ENCODE measurements around the gene LMO1. TPM values are rescaled to one million over a fixed set of nuclear protein-coding genes. Genes with fewer than 3 reads are reported as not detected.
A peak's percentile ranks its signal among the peaks of the same experiment; 100 is the strongest.

The LMO1 gene
- total RNA-seq = 2.0 TPM

DNA sequence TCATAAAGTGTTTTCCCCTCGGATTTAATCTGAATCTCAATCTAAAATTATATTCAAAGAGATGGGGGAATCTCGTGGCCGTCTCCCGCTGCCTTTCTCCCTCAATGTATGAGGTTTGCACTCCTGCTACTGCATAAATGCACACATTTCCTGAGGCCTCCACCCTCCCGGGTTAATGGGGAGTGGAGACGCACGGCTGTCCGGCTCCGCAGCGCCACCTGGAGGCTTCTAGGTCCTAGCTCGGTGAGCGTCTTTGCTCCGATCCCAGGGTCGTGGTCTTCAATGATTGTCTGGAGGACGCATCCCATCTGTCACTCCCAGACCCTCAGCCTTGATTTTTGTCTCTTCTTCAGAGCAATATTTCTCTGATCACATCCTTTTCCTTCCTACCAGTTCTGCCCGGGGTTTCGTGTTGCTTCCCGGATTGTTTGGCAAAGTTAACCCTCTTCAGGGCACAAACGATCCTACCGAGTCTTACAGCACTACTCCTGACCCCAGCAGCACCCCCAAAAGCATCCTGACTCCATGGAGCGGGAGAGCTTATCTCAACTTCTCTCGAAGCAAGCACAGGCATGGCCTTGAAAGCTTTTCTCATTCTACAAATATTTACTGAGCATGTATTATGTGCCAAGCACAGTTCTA, at the start of gene LMO1:
TSS of gene LMO1 (minus strand) at position 110 of the 642 bp plus-strand sequence. CDS start 516 bp downstream, outside the sequence.
- peak; percentile 86 to 87 for DNase-seq (ENCODE audit: low spot score in 2 of 2)
- FAIRE-seq = no peak

DNA sequence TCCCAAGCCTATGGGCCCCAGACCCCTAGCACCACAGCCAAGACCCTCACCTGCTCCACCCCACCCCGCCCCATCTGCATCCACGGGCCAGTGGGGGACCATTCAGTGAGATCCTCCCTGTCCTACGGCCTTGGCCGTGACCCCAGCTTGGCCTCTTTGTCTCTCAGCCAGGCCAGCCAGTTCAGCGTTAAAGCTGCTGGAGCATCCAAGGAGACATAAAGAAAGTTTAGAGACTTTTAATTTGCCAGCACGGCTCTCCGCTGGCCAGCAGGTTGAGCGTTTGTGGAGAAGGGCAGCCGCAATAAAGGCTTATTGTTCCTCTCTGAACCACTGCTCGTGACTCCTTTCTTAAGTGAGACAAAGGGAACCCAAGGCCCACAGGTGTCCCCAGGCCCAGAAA, 49.3 kb upstream of the LMO1 start:
- FAIRE-seq = no peak
- no peak for DNase-seq (ENCODE audit: low spot score in 2 of 2)

DNA sequence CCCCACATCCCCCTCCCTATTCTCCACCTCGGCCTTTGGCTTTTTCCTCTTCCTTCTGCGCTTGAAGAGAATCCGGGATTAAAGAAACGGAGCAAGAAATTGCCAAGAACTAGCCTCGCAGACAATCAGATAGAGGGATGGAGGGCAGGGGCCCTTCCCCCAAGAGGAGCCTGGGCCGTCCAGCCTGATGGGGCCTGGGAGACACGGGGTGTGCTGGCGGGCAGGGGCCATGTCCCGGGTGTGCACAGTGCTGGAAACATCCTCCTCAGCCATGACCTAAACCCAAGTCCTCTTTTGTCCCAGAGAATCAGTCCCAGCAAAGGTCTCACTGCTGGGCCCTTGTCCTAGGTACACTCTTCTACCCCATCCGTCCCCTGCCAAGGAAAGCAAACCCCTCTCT, 47.7 kb upstream of the LMO1 start:
- DNase-seq (ENCODE audit: low spot score in 2 of 2) = no peak
- no peak for FAIRE-seq

DNA sequence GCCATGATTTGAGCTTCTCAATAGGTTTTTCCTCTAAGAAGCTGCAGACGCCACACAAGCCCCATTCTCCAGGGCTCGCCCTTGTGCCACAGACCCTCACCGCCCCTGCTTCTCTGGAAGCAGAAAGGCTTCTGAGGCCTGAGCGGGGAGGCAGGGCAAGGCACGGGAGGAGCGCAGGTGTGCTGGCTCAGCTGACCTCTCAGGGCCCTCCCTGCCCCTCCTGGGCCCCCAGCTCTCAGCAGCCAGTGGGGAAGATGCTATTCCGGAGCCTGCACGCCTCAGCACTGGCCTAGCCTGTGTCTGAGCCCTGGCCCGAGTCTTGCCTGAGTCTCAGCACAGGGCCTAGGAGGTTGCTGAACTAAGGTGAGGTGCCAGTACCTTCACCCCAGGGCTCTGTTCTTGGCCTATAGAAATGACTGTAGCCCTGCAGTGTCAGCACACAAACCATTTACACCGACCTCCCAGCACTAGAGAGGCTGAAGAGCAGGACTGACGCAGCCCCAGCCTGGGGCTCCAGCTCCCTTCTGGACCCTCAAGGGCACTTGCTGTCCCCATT, 47.1 kb upstream of the LMO1 start:
- DNase-seq (ENCODE audit: low spot score in 2 of 2) = no peak
- no peak for FAIRE-seq

DNA sequence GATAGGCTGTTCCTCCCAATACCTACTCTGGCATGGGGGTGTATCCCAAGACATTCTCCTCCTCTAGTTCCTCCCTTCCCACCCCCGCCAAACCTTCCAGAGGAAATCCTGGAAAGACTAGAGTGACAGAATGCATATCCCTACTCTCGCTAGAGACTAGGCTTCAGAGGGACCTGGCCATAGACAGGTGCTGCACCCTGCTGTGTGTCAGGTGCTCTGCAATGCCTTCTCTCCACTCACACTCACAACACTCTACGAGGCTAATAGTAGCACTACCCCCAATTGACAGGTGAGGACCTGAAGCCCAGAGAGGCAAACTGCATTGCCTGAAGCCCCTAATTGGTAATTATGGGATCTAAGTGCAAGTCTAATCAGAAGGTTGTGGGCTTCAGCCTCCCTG, 46.2 kb upstream of the LMO1 start:
- FAIRE-seq (no peak), DNase-seq (ENCODE audit: low spot score in 2 of 2) (no peak)

DNA sequence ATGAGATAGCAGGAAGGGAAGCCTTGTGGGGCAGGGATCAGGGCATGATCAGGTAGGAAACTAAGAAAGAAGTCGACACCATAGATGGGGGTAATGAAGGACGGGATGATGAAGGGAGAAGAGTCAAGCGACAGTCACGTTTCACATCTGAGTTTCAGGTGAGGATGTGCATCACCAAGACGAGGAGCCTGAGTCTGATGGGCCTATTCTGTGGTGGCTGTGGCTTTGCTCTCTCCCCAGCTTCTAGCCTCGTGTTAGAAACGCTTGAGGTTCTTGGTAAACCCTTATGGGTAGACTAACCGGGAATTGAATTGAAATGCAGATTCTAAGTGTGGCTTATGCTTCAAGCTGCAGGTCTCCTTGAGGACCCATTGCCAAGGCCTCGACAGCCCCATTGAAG, 45.6 kb upstream of the LMO1 start:
- FAIRE-seq (no peak), DNase-seq (ENCODE audit: low spot score in 2 of 2) (no peak)

DNA sequence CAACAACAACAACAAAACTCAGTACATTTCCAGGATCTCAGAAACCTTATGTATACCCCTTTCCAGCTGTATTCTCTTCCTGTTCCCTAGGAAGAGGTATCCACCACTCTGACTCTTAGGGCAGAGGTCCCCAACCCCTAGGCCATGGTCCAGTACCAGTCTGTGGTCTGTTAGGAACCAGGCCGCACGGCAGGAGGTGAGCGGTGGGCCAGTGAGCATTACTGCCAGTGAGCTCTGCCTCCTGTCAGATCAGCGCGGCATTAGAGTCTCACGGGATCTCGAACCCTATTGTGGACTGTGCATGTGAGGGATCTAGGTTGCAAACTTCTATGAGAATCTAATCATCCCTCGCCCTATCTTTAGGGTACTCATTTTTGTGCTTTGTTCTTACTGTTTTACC, 43.9 kb upstream of the LMO1 start:
- no peak for FAIRE-seq
- no peak for DNase-seq (ENCODE audit: low spot score in 2 of 2)

DNA sequence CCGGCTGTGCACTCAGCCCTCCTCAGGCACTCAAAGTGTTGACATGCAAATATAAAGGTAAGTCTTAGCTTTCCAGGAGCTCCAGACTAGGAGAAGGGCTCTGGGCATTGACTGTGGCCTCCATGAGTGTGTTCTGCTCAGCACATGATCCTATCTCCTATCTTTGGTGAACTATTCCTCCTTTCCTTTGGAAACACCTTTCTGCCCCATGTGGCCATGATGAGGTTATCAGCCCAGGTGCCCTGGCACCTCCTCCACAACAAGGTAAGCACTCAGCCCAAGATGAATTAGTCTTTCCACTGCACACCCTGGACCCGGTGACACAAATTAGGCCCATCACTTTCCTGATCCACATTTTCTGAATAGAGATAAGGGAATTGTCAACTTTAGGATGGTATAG, 37.9 kb upstream of the LMO1 start:
- no peak for DNase-seq (ENCODE audit: low spot score in 2 of 2)
- no peak for FAIRE-seq

DNA sequence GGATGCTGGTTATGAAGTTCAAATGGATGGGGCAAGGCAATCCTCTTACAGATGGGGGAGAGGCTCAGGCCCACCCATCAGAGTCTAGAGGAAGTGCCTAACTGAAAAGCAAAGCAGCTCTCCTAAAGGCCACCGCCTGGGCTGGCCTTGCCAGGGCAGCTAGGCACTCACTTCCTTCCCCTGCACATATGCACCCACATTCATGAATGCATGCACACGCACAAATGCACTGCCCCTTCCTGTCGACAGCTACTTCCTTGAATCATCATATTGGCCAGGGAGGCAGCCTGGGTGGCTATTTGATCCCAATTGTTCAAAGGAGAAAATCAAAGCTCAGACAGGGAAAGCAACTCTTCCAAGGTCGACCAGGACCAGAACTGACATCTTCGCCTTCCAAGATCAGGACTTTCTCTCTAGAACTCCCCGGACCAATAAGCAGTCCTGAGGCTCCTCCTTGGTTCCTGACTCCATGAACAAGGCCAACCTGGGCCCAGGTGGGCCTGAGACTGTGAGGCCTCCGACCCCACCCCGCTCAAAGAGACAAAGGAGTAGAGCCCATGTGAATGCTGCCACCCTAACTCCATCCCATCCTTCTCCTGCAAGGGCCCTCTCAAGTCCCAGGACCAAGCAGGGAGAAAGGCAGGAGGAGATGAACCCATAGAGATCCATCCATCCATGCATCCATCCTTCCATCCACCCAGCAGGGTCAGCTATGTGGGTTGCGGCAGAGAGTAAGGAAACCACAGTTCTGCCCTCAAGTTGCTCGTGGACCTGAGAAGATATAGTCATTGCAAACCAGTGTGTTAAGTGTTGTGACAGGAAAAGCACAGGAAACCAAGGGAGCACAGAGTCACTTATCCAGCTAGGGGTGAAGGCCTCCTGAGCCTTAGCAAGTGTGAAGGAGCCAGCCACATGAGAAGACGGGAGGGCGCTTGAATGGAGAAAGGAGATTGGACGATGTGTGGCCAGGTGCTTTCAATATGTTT, 35.4 kb upstream of the LMO1 start:
- no peak for DNase-seq (ENCODE audit: low spot score in 2 of 2)
- no peak for FAIRE-seq

DNA sequence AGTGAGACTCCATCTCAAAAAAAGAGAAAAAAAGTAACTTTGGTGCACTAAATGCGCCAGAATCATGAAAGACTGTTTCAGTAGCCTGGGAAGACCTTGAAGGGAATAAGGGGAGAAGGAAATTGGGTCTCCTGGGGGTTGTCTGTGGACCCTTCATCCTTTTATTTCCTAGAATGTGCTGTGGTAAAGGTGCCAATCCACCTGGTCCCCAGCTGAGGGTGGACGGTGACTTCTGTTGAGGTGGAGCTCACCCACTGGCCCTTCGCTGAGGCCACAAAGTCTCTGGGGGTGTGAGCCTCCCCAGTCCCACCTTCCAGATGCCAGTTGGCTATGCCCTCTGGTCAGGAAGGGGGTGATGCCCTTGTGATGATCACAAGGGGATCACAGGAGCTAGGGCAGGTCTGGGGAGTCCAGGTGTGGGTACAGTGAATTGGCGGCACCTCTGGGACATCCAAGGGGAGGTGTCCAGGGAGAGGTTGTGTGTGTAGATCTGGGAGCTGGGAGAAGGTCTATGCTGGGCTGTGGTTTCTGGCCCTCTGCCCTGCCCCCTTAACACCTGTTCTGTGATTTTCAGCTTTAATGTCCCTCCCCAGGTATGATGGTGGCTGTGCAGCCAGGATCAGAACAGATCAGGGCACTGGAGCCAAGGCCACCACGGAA, 34.2 kb upstream of the LMO1 start:
- no peak for FAIRE-seq

DNA sequence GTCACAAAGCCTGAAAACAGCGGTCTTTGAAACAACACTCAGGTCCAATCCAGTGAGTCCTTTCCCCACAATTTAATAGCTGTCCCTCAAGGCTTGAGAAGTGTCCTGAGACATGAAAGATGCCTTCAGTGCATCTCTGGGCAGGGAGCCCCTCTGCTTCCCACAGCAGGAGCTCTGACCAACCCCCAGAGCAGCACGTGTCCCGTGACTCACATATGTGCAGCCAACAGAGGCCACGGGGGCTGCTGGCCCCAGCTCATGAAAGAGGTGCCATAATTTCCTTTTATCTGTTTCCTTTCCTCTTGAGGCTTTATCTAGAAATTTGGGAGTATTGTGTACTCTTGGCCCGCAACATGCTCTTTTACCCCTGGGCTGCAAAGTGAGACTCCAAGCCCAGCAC, 33.2 kb upstream of the LMO1 start:
- no peak for DNase-seq (ENCODE audit: low spot score in 2 of 2)
- no peak for FAIRE-seq

More for the DNA sequence above, 34.2 kb upstream of the LMO1 start:
- DNase-seq (ENCODE audit: low spot score in 2 of 2) = no peak

DNA sequence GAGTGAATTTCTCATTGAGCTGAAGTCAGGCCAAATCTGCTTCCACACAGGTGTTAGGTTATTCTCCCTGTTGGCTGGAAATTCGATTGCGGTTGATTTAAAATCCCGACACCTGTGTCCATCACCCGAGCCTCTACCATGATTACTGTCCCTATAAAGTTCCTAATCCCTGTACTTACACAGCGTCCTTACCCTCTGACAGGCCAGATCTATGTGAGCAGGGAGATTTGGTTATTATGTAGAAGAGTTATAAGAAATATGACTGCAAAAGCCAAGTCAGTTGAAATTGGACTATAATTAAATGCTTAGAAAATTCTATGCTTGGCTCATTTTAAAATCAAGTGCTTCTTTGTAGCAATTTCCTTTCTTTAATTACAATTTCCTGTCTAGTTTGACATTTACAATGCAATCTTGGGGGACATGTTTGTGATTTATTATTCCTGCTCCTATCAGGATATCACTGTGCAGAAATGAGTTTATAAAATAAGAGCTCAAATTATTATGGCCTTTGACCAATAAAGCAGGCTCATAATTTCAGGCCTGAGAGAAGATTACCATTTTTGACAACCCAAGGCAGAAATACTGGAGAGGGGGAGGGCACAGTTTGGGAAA, 32.5 kb upstream of the LMO1 start:
- FAIRE-seq = no peak
- no peak for DNase-seq (ENCODE audit: low spot score in 2 of 2)

DNA sequence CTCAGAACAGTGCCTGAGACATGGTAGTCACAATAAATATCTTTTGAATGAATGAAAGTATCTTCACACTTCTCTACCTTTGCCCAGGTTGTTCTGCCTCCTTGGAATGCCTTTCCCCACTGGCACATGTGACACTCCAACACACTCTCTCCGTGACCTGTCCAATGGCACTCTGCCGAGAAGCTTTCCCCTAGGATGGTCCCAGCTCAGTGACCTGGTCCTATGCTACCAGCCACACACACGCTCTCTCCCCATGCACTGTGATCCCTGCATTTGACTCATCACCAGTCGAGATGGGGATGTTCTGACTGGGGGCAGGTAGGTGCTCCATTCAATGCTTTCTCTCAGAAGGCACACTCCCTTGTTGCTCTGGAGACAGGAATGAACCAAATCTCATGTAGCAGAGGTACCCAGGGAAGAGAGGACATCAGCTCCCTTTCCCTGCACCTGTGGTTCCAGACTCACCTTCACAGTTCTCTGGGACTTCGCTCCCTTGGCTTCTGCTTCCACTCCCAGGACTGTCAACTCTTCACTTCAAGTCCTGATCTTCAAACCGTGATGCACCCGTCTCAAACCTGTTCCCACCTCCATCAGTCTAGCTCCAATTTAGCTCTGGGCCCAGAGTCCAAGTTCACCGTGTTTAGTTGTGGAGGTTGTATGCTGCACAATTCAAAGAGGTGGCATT, 30.7 kb upstream of the LMO1 start:
- DNase-seq (ENCODE audit: low spot score in 2 of 2) = no peak
- no peak for FAIRE-seq

DNA sequence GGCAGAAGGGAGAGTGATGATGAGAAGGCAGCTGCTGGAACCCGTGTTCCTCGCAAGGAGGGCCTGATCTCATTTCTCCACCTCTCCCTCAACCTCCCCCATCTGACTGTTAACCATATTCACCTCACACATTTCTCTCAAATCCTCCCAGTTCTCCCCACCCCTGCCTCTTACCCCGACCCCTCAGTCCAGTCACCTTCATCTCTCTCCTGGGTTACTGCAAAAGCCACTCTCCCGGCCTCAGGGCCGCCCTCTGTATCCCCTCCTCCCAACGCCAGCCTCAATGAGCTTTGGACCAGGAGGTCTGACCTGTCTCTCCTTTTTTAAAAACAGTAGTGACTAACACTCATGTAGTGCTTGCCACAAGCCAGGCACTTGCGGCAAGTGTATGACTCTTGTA, 29.5 kb upstream of the LMO1 start:
- DNase-seq (ENCODE audit: low spot score in 2 of 2) = no peak

DNA sequence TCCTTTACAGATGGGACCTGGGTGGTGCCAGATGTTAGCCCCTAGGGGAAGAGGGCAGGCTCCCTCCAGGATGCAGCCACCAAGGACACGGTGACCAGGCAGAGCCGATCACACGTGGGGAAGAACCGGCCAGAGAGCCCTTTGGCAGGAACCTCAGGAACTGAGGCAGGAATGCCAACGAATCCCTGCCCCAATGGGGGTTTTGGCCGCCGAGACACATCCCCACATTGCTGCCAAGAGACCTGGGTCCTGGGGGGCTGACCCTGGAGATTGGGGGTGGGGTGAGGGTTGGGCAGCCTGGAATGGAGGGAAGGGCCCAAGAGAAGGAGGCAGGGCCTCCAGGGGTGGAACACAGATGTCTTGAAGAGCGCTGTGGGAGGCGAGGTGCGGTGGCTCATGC, 28.7 kb upstream of the LMO1 start:
- FAIRE-seq = no peak
- DNase-seq (ENCODE audit: low spot score in 2 of 2) = no peak

More for the DNA sequence above, 29.5 kb upstream of the LMO1 start:
- FAIRE-seq = no peak

DNA sequence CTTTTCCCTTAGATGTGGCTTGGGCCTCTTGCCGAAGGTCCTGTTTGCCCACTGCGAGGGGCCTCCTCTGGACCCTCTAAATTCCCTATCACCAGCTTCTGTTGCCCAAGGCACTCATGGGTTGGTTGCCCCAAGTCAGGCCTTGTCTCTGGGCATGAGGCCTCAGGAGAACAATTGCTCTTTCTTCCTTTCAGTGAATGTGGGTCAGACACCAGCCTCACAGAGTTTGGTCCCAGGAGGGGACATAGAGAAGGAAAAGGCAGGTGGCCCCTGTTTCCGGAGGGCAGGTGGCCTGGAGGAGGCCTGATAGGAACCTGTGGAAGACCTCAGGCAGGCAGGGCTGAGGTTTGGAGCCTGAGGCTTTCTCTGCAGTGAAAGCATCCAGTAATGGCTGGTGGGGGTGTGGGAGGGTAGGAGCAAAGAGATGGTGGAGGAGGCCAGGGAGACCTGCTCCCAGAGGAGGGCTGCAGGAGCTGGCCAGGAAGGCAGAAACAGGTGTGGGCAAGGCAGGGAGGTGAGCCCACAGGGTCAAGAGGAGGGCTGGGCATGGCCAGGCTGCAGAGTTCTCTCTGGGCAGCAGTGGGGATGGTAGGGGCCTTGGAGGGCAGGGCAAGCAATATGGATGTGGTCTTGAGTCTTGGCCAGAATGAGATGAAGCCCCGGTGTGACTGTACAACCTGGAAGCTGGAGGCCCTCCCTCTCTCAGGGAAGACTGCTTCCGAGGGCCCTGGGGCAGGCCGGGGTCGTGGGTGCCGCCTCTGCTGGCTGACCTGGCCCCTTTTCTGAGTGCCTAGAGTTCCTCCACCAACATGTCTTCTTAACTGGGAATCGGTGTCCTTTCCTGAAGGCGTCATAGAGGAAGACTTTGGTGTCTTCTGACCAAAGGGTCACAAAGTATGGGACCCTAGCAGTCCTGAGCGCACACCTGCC, 28.0 kb upstream of the LMO1 start:
- FAIRE-seq (no peak), DNase-seq (ENCODE audit: low spot score in 2 of 2) (no peak)

DNA sequence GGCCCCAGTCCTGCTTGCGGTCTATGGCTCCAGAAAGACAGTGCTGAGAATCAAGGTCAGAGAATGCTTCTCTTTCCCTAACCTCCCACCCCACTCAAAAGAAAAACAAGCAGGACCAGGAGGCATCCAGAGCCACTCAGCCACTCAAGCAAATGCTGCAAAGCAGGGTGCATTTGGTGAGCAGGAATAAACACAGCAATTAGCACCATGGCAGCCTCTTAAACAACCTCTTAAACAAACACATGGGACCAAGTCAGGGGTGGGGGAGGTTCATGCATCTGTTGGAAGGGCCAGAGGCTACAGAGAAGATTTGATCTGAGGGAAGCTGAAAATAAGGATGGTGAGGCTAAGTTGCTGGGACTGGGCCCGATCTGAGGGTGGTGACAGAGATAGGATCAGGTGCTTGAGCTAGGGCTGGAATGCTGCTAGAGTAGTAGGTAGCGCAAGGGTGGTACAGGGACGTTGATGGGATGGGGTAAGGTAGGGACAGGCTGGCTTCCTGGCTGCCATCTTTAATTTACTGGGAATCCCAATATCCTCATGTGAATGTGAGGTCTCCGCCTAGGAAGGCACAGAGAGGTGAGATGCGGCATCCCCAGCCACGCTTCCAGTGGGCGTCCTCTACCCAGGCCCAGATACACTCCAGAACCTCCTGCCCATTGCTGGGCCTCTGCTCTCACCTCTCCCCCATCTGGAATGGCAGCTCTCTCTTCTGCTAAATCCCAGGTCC, 26.6 kb upstream of the LMO1 start:
- no peak for FAIRE-seq
- no peak for DNase-seq (ENCODE audit: low spot score in 2 of 2)

DNA sequence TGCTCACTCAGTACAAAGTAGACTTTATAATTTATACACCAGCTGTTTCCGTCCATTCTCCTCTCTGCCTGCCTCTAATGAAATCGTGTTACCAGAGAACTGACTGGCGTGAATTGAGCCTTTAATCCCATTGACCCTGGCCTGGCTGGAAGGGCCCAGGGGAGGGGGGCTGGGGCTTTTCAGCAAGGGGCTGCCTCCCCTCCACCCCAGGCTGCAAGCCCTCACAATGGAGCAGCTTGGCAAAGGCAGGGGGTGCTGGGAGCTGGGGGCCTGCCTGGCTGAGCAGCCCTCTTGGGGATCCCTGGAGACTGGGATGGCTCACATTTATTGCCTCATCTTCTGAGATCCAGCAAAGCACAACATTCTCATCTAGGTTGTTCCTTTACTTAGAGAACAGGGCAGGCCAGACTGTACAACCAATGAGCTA, 25.8 kb upstream of the LMO1 start:
- DNase-seq (ENCODE audit: low spot score in 2 of 2) (no peak), FAIRE-seq (no peak)
